Endothelial cell of hepatic sinusoid (primary cell): Measurements from ENCODE around the gene ASPSCR1.

Experiments
- in situ Hi-C: cut with HindIII; loops from 2 replicates; pipeline ENCODE4 v1.10.0; 2017; ENCODE audit warnings: low sequenced_read_pairs

The ASPSCR1 gene

GRCh38 chr17:82033359-82034085, 56.1 kb downstream of the ASPSCR1 start:
- in situ Hi-C loops = loop anchor here (10.0 kb wide), 3 partner anchors 59 to 301 kb away; partner anchors contain the start of genes ASPSCR1, CSNK1D and SECTM1

DNA sequence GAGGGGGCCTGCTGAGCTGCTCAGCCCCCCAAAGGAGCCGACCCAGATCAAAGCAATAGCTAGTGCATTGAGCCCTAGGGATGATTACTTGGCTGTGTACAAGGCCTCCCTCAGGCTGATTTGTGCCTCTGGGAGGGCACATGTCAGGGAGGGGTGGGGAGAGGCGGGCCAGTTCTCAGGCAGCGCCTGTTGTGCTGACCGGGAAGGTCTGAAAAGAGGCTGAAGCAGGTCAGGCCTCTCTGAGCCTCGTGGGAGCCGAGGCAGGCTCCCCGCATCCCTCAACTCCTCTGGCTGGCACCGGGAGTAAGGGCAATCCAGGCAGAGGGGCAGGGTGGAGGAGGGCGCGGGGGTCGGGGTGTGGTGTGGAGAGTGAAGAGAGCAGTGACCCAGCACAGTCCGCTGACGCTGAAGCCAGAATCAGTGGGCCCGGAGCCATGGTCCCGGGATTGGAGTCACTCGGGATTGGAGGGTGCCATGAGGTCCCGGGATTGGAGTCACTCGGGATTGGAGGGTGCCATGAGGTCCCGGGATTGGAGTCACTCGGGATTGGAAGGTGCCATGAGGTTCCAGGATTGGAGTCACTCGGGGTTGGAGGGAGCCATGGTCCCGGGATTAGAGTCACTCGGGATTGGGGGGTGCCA, 57.1 kb downstream of the ASPSCR1 start:
- in situ Hi-C loops = loop anchor here (10.0 kb wide), 3 partner anchors 60 to 300 kb away; partner anchors contain the start of genes ASPSCR1, CSNK1D and SECTM1

GRCh38 chr17:82035488-82035887, 58.1 kb downstream of the ASPSCR1 start:
- in situ Hi-C loops = loop anchor here (10.0 kb wide), 3 partner anchors 61 to 299 kb away; partner anchors contain the start of genes ASPSCR1, CSNK1D and SECTM1

DNA sequence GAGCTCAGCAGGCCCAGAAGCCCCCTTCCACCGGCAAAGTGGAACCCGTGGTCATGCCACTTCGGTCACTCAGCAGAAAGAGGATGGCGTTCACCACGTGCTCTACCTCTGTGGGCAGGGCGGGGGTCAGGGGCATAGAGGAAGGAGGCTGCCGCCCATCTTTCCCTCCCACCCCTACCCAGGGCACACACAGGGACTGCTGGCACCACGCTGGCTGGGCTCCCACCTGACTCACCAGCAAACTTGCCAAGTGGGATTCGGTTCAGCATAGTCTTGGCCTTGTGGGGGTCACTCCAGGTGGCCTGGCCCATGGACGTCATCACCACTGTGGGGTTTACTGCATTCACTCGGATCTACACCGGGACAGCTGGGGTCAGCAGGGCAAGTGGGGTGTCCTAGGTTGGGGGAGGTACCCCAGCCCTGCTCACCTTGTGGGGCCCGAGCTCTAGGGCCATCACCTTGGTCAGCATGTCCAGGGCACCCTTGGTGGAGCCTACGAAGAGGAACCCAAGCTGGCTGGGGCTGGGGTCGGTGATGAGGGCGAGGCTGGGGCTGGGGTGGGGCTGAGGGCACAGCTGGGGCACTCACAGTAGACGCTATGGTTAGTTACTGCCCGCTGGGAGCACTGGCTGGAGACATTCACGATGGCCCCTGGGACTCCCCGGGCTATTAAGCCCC, 58.7 kb downstream of the ASPSCR1 start:
- in situ Hi-C loops = loop anchor here (10.0 kb wide), 3 partner anchors 61 to 299 kb away; partner anchors contain the start of genes ASPSCR1, CSNK1D and SECTM1

DNA sequence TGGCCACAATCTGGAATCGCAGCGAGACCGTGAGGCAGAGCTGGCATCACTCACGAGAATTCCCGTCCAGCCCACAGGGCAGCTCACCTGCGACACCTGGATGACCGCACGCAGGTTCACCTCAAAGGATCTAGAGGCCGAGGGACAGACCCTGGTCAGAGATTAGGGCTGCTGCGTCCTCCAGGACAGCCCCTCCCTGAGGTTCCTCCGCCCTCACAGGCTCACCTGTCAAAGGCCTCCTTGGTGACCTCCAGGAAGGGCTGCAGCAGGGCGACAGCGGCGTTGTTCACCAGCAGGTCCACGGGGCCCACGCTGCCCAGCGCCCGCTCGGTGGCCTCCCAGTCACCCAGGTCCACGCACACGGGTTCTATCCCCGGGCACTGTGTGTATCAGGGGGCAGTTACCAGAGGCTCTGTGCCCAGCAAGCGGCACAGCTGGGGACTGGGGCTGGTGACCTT, 59.2 kb downstream of the ASPSCR1 start:
- in situ Hi-C loops = loop anchor here (10.0 kb wide), 3 partner anchors 62 to 298 kb away; partner anchors contain the start of genes ASPSCR1, CSNK1D and SECTM1

DNA sequence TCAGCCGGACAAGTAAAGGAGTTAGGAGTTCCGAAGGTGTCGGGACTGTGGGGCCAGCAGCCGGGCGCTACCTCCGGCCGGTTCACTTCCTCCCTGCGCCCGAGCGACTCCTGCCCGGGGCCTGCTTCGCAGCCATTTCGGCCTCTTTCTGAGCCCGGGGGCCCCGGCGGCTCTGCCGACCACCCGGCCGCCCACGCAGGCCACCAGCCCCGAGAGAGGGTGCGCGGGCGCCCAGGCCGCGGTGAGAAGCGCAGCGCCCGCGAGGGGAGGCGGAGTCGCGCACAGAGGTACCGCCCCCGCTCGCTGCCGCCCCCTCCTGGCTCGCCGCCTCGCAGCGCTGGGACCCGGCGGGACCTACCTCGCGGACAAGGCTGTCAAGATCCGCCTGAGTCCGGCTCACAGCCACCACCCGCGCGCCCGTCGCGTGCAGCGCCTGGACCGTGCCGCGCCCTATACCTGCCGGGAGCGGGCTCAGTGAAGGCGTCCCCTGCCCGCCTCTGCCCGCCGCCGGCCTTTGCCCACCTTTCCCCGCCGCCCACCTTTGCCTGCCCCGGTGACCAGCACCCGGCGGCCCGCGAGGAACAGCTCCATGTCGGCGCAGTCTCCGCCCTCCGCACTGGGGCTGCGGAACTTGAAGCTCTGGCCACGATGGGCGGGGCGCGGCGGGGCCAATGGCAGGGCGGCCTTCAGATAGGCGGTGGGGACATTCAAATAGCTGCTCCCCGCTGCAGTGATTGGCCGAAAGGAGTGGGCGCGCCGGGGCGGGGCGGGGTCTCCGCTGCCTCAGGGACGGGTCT, 59.9 kb downstream of the ASPSCR1 start, which contains the start of gene DCXR:
DCXR (minus strand) TSS at position 606 of the 797 bp plus-strand sequence; CDS start at position 591, 15 bp downstream.
- in situ Hi-C loops = loop anchor here (10.0 kb wide), 3 partner anchors 62 to 298 kb away; partner anchors contain the start of genes ASPSCR1, CSNK1D and SECTM1

GRCh38 chr17:82037889-82038195, 60.4 kb downstream of the ASPSCR1 start:
- in situ Hi-C loops = loop anchor here (10.0 kb wide), 3 partner anchors 63 to 297 kb away; partner anchors contain the start of genes ASPSCR1, CSNK1D and SECTM1

DNA sequence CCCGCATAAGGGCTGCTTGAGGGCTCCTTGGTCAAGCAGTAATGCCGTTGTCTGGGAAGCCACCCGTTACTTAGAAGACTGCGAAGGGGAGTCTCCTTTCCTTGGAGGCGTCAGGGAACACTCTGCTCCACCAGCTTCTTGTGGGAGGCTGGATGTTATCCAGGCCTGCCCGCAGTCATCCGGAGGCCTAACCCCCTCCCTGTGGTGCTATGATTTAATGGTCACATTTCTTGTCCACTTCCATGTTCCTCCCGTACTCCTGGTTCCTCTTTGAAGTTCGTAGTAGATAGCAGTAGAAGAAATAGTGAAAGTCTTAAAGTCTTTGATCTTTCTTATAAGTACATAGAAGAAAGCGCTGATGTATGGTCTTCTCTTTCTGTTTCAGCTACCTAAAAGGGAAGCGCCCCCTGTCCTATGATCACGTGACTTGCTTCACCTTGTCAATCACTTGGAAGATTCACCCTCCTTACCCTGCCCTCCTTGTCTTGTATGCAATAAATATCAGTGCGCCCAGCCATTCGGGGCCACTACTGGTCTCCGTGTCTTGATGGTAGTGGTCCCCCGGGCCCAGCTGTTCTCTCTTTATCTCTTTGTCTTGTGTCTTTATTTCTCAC, 61.5 kb downstream of the ASPSCR1 start:
- in situ Hi-C loops = loop anchor here (10.0 kb wide), 3 partner anchors 64 to 296 kb away; partner anchors contain the start of genes ASPSCR1, CSNK1D and SECTM1

DNA sequence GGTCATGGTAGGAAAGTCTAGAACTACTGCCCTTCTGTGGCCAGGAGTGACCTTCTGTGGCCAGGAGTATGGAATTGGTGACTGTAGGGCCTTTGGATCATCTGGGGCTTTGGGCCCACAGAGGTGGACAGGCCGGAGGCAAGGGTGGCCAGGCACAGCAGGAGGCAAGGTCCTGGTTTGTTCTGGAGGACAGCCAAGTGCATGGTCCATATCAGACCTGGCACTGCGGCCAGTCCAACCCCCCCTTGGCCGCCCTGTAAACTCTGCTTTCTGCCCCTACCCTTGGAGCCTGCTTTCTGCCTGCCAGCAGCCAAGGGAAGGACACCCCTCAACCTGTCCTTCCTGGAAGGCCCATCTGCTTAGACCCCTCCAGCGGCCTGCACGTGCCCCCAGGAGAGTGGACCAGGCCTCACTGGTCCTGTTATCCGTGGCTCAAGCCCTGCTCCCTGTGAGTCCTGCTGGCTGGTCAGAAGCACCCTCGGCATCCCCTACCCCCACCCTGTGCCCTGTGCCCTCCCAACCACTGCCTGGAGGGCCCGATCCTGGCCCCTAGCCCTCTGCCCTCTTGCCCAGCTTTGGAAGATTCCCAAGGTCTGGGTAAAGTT, 62.4 kb downstream of the ASPSCR1 start:
- in situ Hi-C loops = loop anchor here (10.0 kb wide), 3 partner anchors 65 to 295 kb away; partner anchors contain the start of genes ASPSCR1, CSNK1D and SECTM1

DNA sequence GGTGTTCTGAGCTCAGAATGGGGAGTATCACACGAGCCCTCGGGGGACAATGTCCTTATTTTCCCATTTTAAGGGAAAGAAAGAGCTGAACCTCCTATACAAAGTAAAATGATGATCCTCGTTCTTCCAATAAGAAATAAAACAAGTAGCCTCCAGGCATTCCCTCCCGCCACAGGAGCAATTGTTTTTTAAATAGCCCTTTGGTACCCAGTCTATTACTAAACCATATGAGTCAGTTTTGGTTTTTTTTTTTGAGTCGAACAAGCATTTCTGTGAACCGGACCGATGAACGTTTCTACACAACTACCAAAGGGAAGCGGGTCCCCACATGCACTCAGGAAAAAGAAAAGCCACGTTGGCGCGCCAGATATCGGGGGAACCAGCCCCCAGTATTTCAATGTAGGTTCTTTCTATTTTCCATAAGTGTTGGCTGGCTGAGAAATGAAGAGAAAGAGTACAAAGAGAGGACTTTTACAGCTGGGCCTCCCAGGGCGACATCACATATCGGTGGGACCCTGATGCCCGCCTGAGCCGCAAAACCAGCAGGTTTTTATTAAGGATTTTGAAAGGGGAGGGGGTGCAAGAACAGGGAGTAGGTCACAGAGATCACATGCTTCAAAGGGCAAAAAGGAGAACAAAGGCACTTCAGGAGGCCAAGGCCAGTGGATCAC, 63.9 kb downstream of the ASPSCR1 start:
- in situ Hi-C loops = no loop called here

DNA sequence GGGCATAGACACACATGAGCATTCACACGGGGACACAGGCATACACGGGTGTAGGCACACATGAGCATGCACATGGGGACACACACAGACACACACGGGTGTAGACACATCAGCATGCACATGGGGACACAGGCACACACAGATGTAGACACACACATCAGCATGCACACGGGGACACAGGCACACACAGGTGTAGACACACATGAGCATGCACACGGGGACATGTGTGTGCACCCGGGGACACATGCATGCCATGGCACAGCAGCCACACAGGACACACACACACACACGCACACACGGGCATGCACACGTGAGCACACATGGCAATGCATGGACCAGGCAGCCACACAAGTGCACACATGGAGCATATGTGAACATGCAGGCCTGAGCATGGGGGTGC, 65.2 kb downstream of the ASPSCR1 start:
- in situ Hi-C loops = no loop called here

GRCh38 chr17:82043507-82043906, 66.1 kb downstream of the ASPSCR1 start:
- in situ Hi-C loops = no loop called here

DNA sequence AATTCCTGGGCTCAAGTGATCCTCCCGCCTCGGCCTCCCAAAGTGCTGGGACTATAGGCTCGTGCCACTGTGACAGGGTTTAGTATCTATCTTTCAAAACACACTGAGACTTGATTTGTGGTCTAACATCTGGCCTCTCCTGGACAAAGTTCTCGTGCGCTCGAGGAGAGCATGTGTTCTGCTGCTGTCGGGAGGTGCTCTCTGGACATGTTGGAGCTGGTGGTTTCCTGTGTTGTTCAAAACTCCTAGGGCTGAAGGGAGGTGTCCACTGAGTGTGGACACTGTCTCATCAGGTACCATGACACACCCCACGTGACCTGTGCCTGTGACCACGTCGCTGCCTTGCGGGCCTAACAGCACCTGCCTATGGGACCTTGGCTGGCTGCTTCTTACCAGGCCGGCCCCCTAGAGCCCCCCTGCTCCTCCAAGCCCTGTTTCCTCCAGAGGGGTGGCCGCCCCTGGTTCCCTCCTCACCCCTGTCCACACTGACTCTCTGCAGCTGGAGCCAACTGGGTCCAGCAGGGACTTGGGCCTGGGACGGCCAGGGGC, 68.6 kb downstream of the ASPSCR1 start:
- in situ Hi-C loops = no loop called here

GRCh38 chr17:82046903-82047302, 69.5 kb downstream of the ASPSCR1 start:
- in situ Hi-C loops = no loop called here

DNA sequence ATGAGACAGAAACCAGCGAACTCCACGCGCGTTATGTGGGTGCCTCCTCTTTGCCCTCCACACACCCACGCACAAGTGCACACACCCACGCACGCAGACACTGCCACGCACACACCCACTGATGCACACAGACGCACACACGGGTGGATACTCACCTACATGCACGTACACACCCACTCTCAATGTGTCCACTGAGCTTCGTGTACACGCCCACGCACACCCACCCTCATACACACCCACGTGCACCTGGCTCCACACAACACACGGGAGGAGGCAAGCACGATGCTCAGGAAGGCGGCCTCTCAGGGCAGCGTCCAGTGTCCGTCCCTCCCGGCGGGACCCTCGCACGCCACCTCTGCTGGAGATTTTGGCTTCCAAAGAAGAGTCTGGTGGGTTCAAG, 70.0 kb downstream of the ASPSCR1 start:
- in situ Hi-C loops = no loop called here

DNA sequence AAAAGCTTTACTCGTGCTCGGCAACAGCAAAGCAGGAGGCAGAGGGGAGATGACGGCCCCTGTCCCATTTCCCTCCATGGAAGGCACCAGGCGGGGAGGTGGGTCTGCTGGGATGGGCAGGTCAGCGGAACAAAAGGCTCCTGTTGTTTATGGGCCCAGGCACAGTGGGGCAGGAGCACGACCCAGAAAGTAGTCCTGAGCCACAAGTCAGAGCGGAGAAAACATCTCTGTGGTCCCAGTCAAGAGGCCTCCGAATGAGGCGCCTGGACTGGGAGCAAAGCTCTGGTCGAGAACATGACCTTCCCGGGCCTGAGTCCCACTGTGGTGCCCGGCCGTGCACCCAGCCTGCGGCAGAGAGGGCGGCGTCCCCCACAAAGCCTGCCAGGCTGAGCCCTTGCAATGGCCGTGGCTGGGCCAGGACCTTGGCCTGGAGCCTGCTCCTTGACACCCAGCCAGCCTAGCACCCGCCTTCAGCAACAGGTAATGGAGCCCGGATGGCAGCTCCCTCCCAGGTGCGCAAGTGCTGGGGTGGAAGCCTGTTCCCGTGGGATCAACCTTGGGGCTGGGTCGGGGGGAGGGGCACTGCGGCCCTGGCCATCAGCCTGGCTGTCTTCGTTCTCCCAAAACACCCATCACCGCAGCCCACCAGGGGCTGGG, 70.6 kb downstream of the ASPSCR1 start:
- in situ Hi-C loops = no loop called here

DNA sequence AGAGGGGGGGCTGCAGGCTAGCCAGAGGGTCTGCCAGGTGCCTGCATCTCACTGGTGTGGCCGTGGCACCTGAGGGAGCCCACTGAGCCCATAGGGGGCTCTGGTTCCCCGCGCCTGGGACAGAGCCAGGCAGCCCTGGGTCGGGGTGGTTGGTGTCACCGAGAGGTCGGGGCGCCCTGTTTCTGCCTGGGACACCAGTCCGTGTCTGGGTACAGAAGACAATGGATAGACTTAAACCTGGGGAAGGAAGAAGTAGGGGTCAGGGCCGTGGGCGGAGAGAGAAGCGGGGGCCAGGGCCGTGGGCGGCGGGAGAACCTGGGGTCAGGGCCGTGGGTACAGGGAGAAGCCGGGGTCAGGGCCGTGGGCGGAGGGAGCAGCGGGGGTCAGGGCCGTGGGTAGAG, 71.1 kb downstream of the ASPSCR1 start:
- in situ Hi-C loops = no loop called here

- in situ Hi-C loops = no loop called here
Observed at GRCh38 chr17:82049106-82049505, 71.7 kb downstream of the ASPSCR1 start.
